HG03354 (cell line): ENCODE results near the gene VPS13A.

Experiments
- ATAC-seq: cut with Tn5 transposase; IDR thresholded peaks from one replicate; pipeline ENCODE4 v1.9.1; 2021; ENCODE audit warnings: mild to moderate bottlenecking; ENCODE audit not compliant: unreplicated experiment, poor library complexity, severe bottlenecking

The VPS13A gene

DNA sequence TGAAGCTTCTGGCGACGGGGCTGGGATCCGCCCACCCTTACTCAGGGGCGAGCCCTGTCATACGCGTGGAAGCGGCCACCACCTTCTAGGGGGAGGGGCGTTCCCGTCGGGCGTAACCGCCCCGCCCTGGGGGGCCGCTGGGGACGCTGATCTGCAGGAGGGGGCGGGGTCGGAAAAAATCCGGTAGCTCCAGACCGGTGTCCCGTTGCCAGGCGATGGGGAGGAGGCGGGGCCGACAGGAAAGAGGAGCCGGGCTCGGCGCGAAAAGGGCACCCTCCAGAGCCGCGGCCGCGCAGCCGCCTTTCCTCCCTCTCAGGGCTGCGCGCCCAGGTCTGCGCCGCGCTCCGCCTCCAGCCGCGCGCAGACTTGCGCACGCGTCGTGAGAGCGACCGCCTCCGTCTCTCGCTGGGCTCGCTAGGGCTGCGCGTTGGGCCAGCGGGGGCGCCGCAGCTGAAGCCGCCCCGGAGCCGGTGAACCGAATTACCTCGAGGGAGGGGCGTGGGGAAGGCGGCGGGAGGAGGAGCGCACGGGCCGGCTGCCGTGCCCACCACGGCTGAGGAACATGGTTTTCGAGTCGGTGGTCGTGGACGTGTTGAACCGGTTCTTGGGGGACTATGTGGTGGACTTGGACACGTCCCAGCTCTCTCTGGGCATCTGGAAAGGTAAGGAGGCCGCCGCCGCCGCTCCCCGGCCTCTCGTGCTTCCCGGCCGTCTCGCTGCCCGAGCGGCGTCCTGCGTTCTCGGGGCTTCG, at the start of gene VPS13A:
VPS13A (plus strand) TSS at position 392 of the 751 bp plus-strand sequence; CDS start at position 563, 171 bp downstream.
- peak; percentile 90 for ATAC-seq

DNA sequence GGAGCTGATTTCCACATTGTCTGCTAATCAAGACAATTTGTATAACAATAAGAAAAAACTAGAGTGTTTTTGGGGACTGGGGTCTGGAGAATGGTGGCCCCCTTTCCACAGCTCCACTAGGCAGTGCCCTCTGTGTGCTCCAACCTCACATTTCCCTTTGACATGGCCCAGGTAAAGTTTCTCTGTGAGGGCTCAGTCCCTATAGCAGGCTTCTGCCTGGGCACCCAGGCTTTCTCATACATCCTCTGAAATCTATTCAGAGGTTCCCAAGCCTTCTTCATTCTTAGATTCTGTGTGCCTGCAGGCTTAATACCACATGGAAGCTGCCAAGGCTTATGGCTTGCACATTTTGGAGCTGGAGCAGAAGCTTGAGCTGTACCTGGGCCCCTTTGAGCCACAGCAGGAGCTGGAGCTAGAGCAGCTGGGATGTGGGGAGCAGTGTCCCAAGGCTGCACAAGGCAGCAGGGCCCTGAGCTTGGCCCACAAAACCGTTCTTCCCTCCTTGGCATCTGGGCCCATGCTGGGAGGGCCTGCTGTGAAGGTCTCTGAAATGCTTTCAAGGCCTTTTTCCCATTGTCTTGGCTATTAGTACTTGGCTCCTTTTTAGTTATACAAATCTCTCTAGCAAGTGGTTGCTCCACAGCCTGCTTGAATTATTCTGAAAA, 49.1 kb upstream of the VPS13A start:
- no peak for ATAC-seq

DNA sequence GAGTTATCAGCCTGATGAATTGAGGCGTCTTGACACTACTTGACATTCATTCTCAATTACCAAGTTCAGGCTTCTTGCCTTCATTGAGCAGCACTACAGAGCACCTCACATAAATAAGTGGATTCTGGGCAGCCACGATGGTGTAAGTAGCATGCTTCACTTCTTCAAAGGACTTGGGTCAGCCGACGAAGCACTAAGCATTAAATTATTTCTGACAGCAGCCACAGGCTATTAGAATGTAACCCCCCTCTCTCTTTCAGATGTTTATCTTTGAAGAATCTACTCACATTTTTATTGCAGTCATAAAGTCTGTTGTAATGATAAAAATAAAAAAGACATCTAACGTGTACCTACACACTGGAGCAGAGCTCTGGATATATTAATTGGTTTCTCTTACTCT, 45.9 kb upstream of the VPS13A start:
- ATAC-seq: no peak

DNA sequence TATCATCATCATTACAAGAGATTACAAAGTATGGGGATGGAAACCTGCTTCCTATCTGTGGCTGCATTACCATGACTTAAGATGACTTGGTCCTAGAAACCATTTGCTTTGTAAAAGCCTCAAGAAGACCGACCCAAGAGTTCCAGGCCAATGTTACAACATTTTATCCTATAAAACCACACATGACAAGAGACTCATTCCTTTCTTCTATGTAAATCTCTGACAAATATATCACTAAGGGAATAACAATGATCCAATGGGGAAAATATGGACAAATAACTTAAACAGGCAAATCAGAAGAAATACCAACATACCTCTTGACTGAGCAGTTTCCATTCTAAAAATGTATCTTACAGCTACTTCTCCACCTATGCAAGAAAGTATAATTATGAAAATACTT, 44.3 kb upstream of the VPS13A start:
- no peak for ATAC-seq

GRCh38 chr9:77142366-77142765, 35.0 kb upstream of the VPS13A start:
- ATAC-seq: no peak

- no peak for ATAC-seq
Observed at GRCh38 chr9:77149879-77150278, 27.5 kb upstream of the VPS13A start.

DNA sequence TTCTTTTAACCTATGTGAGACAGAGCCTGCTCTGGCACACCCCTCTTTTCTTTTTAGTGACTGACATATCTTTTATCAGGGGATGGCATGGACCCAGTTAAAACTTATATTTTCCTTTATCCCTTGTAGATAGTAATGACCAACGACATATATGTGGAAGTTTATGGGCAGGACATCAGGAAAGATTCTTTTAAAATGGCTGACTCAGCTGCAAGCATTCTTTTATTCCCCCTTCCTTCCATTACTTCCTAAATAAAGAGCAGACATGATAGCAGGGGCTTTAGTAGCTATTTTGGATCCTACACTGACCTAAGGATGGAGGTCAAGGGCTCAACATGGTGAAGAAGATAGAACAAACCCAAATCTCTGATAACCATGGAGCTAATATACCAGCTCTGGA, 25.0 kb upstream of the VPS13A start:
- no peak for ATAC-seq

GRCh38 chr9:77156646-77157371, 20.5 kb upstream of the VPS13A start:
- no peak for ATAC-seq

DNA sequence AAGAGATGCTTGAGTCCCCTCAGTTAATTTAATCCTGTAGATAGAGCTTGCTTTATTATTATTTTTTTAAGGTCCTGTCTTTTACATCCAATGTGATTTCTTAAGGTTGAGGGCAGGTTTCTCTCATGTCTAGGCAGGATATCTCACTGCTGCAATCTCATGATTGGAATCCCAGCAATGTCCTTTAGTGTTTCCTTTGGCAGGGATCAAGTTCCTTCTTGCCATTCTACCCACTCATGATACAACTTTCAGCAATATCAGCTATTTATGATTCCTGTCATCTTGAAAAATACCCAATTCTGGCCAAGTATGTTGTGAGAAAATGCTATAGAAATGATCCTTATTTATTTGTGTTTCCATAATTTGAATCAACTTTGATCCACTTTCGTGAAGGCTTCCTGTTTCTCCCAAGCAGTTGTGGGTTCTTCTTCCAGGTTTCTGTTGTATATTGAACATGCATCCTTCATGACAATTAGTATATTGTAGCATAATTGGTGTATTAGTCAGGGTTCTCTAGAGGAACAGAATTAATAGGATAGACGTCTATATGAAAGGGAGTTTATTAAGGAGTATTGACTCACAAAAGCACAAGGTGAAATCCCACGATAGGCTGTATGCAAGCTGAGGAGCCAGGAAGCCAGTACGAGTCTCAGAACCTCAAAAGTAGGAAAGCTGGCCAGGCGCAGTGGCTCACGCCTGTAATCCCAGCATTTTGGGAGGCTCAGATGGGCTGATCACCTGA, 18.4 kb upstream of the VPS13A start:
- ATAC-seq: no peak

- ATAC-seq: no peak
Observed at GRCh38 chr9:77161191-77161590, 16.1 kb upstream of the VPS13A start.

DNA sequence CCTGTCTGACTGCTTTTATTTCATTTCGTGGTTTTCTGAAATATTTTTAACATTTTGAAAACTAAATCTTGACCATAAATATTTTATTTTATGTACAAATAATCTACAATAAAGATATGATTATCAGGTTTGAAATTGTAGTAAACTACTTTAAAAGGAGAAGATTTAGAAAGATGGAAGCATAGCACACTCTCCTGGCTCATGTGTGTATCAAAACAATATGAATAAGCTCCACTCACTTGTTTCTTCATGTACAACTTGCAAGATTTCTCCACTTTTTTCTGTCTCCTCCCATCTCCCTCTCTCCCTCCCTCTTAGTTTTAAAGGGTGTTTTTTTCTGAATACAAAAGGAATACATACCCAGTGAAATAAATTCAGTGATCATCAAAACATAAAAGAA, 15.4 kb upstream of the VPS13A start:
- ATAC-seq: no peak

- no peak for ATAC-seq
Observed at GRCh38 chr9:77162366-77162765, 15.0 kb upstream of the VPS13A start.

DNA sequence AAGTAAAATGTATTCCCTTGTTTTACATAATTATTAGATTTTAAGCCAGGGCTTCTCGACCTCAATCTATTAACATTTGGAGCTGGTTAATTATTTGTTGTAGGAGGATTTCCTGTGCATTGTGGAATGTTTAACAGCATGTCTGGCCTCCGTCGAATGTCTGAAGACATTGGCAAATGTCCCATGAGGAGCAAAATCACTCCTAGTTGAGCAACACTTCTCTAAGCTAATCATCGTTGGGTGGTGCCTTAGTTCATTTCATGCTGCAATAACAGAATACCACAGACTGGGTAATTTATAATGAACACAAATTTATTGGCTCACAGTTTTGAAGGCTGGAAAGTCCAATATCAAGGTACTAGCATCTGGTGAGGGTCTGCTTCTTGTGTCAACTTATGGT, 13.4 kb upstream of the VPS13A start:
- ATAC-seq: no peak

- ATAC-seq: no peak
Observed at GRCh38 chr9:77166193-77166592, 11.1 kb upstream of the VPS13A start.

DNA sequence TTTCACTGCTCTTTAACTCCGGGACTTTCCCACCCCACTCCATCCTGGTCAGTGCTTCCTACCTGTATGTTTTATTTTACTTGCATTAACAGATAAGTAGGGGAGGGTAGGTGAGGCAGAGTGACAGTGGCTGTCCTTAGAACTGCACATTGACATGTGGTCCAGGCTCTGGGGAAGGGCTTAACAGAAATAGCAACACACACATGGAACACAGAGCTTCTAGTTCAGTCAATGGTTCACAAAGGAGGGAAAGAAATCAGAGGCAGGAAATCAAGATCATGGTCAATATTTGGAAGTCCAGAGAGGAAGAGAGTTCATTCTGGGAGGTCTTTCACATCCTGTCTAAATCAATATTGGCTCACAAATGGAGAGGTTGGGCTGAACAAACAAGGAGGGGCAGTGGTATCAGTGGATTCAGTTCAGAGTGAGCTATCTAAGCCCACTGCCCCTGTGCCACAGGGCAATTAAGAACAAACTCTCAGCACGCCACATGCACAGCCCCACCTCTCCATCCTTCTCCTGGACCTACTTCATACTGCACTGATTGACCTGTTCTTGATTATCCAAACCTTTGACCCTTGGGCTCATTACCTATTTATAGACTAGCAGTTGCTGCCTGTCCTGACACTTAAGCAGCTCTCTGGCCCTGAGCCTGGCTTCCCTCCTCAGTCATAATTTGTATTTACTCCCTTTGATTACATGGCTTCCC, 6.2 kb upstream of the VPS13A start:
- ATAC-seq: no peak

- ATAC-seq: no peak
Observed at GRCh38 chr9:77175151-77175550, 2.2 kb upstream of the VPS13A start.

GRCh38 chr9:77176106-77176505, 1.2 kb upstream of the VPS13A start:
- no peak for ATAC-seq

DNA sequence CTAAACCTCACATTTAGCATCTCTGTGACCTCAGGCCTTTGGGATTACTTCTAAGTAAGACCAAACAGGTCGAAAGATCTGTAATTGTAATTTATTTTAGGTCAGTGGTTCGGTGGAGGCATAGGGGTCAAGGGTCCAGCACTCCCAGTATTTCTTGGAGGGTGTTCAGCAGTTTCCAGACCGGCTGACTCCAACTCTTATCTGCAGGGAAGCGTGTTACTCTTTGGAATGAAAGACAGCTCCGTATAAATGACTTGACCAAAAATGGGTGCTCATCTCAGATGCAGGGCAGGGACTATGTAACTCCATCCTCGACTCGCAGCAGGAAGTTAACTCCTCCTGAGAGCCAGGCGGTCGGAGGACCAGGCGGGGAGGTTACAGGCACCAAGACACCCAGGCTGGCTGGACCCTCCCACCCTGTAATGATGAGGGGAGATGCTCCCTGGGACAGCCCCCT, 620 bp upstream of the VPS13A start:
- no peak for ATAC-seq
